Measurements from ENCODE around the gene GPR132. TPM values are rescaled to one million over a fixed set of nuclear protein-coding genes. Genes with fewer than 3 reads are reported as not detected.
A peak's percentile ranks its signal among the peaks of the same experiment; 100 is the strongest.

GPR132 gene
- total and polyA plus RNA-seq, 2 of the 13 experiments (the other 11 are each of a cell fraction or from before 2014, with no cell fraction given) = not detected

DNA sequence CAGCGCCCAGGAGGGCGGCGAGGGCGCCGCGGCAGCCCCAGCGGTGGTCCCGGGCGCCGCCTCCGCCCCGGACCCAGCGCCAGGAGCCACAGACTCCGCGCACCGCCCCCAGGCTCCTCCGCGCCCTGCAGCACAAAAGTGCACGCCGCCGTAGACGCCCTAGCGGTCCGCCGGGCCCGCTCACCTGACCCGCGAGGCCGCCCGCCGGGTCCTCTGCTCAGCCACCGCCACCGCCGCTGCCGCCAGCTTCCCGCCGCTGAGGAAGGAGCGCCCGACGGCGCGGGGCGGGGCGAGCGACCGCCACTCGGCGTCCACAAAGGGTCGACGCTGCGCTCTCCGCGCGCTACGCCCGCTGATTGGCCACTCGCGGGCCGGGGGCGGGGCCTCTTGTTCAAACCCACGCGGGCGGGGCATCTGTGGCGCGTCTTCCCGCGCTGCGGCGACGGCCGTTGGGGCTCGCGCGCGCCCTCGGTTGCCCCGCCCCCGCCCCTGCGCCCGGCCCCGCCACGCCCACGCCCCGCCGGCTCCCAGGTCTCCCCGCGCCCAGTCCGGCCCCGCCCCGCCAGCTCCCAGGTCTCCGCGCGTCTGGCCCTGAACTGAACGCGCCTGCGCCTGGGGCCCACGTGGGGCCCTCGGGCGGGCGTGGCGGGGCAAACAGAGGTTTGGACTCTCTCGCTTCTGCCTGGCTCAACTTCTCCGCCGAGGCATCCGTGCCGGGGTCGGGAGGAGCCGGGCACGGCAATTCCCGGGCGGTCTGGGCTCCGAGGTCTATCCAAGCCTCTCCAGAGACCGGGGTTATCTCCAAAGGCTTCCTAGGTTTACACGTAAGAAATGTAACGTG, 44.2 kb downstream of the GPR132 start, which contains the start of gene CDCA4 (continued):
- TF ChIP-seq FOSL1 (CRISPR knock-in tag; IDR thresholded peaks at IDR 0.05; ENCODE audit: borderline replicate concordance) (no peak), MTA1 (CRISPR knock-in tag; IDR thresholded peaks at IDR 0.05; ENCODE audit: borderline replicate concordance) (no peak; the same call in 1 of the 2 replicates), ZNF256 (CRISPR knock-in tag; conservative IDR thresholded peaks at IDR 0.05) (no peak), ZNF879 (CRISPR knock-in tag; IDR thresholded peaks at IDR 0.05) (no peak), EHMT2 (IDR thresholded peaks at IDR 0.05; ENCODE audit: borderline replicate concordance, low read depth, low read length) (no peak), NR1H2 (CRISPR knock-in tag; IDR thresholded peaks at IDR 0.05; ENCODE audit: borderline replicate concordance, low read depth) (0 out of 2 replicates have a peak, but pooled peaks have one; percentile 27), ZNF292 (CRISPR knock-in tag; IDR thresholded peaks at IDR 0.05; ENCODE audit: borderline replicate concordance, low read depth) (no peak), THAP11 (CRISPR knock-in tag; IDR thresholded peaks at IDR 0.05) (peak; percentile 77), ZNF124 (CRISPR knock-in tag; IDR thresholded peaks at IDR 0.05) (no peak), MTF1 (CRISPR knock-in tag; IDR thresholded peaks at IDR 0.05) (peak; percentile 73; the same call in 1 of the 2 replicates), ZFP37 (CRISPR knock-in tag; IDR thresholded peaks at IDR 0.05; ENCODE audit: borderline replicate concordance) (no peak), ZNF713 (CRISPR knock-in tag; IDR thresholded peaks at IDR 0.05) (0 out of 2 replicates have a peak, but pooled peaks have one; percentile 17), ZNF451 (CRISPR knock-in tag; IDR thresholded peaks at IDR 0.05) (no peak), ISL2 (CRISPR knock-in tag; IDR thresholded peaks at IDR 0.05) (0 out of 2 replicates have a peak, but pooled peaks have one; percentile 49), MIER3 (CRISPR knock-in tag; IDR thresholded peaks at IDR 0.05; ENCODE audit: borderline replicate concordance) (no peak), ZNF543 (CRISPR knock-in tag; IDR thresholded peaks at IDR 0.05) (no peak), KDM1A (CRISPR knock-in tag; IDR thresholded peaks at IDR 0.05) (no peak), ZNF101 (CRISPR knock-in tag; IDR thresholded peaks at IDR 0.05; ENCODE audit: borderline replicate concordance, low read depth) (no peak)
- TF ChIP-seq, protein P1, sequence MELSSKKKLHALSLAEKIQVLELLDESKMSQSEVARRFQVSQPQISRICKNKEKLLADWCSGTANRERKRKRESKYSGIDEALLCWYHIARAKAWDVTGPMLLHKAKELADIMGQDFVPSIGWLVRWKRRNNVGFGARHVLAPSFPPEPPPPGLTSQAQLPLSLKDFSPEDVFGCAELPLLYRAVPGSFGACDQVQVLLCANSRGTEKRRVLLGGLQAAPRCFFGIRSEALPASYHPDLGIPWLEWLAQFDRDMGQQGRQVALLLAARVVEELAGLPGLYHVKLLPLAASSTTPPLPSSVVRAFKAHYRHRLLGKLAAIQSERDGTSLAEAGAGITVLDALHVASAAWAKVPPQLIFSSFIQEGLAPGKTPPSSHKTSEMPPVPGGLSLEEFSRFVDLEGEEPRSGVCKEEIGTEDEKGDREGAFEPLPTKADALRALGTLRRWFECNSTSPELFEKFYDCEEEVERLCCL (CRISPR knock-in tag; IDR thresholded peaks at IDR 0.05; ENCODE audit: borderline replicate concordance) = no peak
- TF ChIP-seq, protein P2, sequence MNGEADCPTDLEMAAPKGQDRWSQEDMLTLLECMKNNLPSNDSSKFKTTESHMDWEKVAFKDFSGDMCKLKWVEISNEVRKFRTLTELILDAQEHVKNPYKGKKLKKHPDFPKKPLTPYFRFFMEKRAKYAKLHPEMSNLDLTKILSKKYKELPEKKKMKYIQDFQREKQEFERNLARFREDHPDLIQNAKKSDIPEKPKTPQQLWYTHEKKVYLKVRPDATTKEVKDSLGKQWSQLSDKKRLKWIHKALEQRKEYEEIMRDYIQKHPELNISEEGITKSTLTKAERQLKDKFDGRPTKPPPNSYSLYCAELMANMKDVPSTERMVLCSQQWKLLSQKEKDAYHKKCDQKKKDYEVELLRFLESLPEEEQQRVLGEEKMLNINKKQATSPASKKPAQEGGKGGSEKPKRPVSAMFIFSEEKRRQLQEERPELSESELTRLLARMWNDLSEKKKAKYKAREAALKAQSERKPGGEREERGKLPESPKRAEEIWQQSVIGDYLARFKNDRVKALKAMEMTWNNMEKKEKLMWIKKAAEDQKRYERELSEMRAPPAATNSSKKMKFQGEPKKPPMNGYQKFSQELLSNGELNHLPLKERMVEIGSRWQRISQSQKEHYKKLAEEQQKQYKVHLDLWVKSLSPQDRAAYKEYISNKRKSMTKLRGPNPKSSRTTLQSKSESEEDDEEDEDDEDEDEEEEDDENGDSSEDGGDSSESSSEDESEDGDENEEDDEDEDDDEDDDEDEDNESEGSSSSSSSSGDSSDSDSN (CRISPR knock-in tag; IDR thresholded peaks at IDR 0.05) = peak; percentile 33; the same call in 1 of the 2 replicates
- TF ChIP-seq, protein P3, sequence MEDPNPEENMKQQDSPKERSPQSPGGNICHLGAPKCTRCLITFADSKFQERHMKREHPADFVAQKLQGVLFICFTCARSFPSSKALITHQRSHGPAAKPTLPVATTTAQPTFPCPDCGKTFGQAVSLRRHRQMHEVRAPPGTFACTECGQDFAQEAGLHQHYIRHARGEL (CRISPR knock-in tag; IDR thresholded peaks at IDR 0.05) = no peak

Measured in HepG2 (cell line).